H9 (cell line): ENCODE measurements around the gene SLC17A7. TPM values are rescaled to one million over a fixed set of nuclear protein-coding genes. Genes with fewer than 3 reads are reported as not detected.

Experiments
- DNase-seq: peaks from one replicate; pipeline ENCODE4 v3.0.0-alpha.2; 2017
- H2AFZ ChIP-seq: one replicate; pipeline ENCODE4 v1.6.1; 2013; ENCODE audit warnings: mild to moderate bottlenecking, low read length, control low read depth, moderate library complexity
- H2AK5ac ChIP-seq: 2 replicates; pipeline ENCODE4 v1.6.1; 2013; ENCODE audit warnings: low read length, control low read depth, mixed read lengths; ENCODE audit not compliant: insufficient read length
- H2BK120ac ChIP-seq: one replicate; pipeline ENCODE4 v1.6.1; 2013; ENCODE audit warnings: low read depth, mild to moderate bottlenecking, low read length, control low read depth, inconsistent platforms; ENCODE audit not compliant: poor library complexity, severe bottlenecking
- H2BK12ac ChIP-seq: 2 replicates; pipeline ENCODE4 v1.6.1; 2013; ENCODE audit warnings: low read length, control low read depth, mixed read lengths, low read depth; ENCODE audit not compliant: insufficient read length
- H2BK15ac ChIP-seq: 2 replicates; pipeline ENCODE4 v1.6.1; 2013; ENCODE audit warnings: low read depth, low read length, control low read depth
- H2BK20ac ChIP-seq: one replicate; pipeline ENCODE4 v1.6.1; 2013; ENCODE audit warnings: low read depth, mild to moderate bottlenecking, low read length, control low read depth, inconsistent platforms; ENCODE audit not compliant: poor library complexity, severe bottlenecking
- H2BK5ac ChIP-seq: 2 replicates; pipeline ENCODE4 v1.6.1; 2013; ENCODE audit warnings: low read length, control low read depth, mixed read lengths; ENCODE audit not compliant: insufficient read length
- H3K14ac ChIP-seq: 2 replicates; pipeline ENCODE4 v1.6.1; 2013; ENCODE audit warnings: low read length, control low read depth; ENCODE audit not compliant: insufficient read depth
- H3K18ac ChIP-seq: 2 replicates; pipeline ENCODE4 v1.6.1; 2013; ENCODE audit warnings: low read depth, mild to moderate bottlenecking, mixed read lengths, low read length, control low read depth; ENCODE audit not compliant: insufficient read length
- H3K23ac ChIP-seq: 2 replicates; pipeline ENCODE4 v1.6.1; 2013; ENCODE audit warnings: low read length, control low read depth, mixed read lengths, low read depth; ENCODE audit not compliant: insufficient read length
- H3K23me2 ChIP-seq: 2 replicates; pipeline ENCODE4 v1.6.1; 2013; ENCODE audit warnings: low read depth, mild to moderate bottlenecking, mixed read lengths, low read length, control low read depth; ENCODE audit not compliant: insufficient read length, poor library complexity, severe bottlenecking
- H3K27ac ChIP-seq: 2 replicates; pipeline ENCODE4 v1.5.1; 2013; ENCODE audit warnings: low read length, control low read depth, mixed read lengths, low read depth; ENCODE audit not compliant: insufficient read length
- H3K27me3 ChIP-seq: 2 replicates; pipeline ENCODE4 v1.6.1; 2013; ENCODE audit warnings: low read length, control low read depth, inconsistent platforms; ENCODE audit not compliant: insufficient read depth
- H3K4ac ChIP-seq: 2 replicates; pipeline ENCODE4 v1.6.1; 2013; ENCODE audit warnings: low read depth, mild to moderate bottlenecking, control low read depth, inconsistent platforms, low read length, moderate library complexity
- H3K4me1 ChIP-seq: 2 replicates; pipeline ENCODE4 v1.6.1; 2013; ENCODE audit warnings: low read length, control low read depth, inconsistent platforms; ENCODE audit not compliant: insufficient read depth
- H3K4me2 ChIP-seq: 2 replicates; pipeline ENCODE4 v1.6.1; 2013; ENCODE audit warnings: low read length, control low read depth, mixed read lengths; ENCODE audit not compliant: insufficient read length, insufficient read depth
- H3K56ac ChIP-seq: 2 replicates; pipeline ENCODE4 v1.6.1; 2013; ENCODE audit warnings: low read depth, mild to moderate bottlenecking, mixed read lengths, low read length, control low read depth; ENCODE audit not compliant: insufficient read length
- H3K79me1 ChIP-seq: 2 replicates; pipeline ENCODE4 v1.6.1; 2013; ENCODE audit warnings: low read depth, mild to moderate bottlenecking, moderate library complexity, low read length, control low read depth, inconsistent platforms; ENCODE audit not compliant: insufficient read depth, poor library complexity, severe bottlenecking
- H3K79me2 ChIP-seq: 2 replicates; pipeline ENCODE4 v1.6.1; 2013; ENCODE audit warnings: low read length, control low read depth, inconsistent platforms; ENCODE audit not compliant: insufficient read depth
- H3K9ac ChIP-seq: 2 replicates; pipeline ENCODE4 v1.6.1; 2013; ENCODE audit warnings: low read length, control low read depth, mixed read lengths; ENCODE audit not compliant: insufficient read length; ENCODE audit errors: extremely low read depth
- H3K9me3 ChIP-seq: one replicate; pipeline ENCODE4 v1.6.1; 2013; ENCODE audit warnings: low read depth, low read length, inconsistent platforms; ENCODE audit not compliant: control insufficient read depth
- H3T11ph ChIP-seq: one replicate; pipeline ENCODE4 v1.6.1; 2013; ENCODE audit warnings: mild to moderate bottlenecking, low read length, control low read depth, inconsistent platforms
- H4K20me1 ChIP-seq: one replicate; pipeline ENCODE4 v1.6.1; 2013; ENCODE audit not compliant: control insufficient read depth, insufficient read length, insufficient read depth
- H4K5ac ChIP-seq: 2 replicates; pipeline ENCODE4 v1.6.1; 2013; ENCODE audit warnings: low read depth, mild to moderate bottlenecking, mixed read lengths, low read length, control low read depth; ENCODE audit not compliant: insufficient read length
- H4K8ac ChIP-seq: replicated peaks from 2 replicates; pipeline ENCODE4 v1.6.1; 2013; ENCODE audit warnings: low read length, control low read depth, mixed read lengths, low read depth; ENCODE audit not compliant: insufficient read length
- H4K91ac ChIP-seq: 2 replicates; pipeline ENCODE4 v1.6.1; 2013; ENCODE audit warnings: low read depth, mild to moderate bottlenecking, moderate library complexity, mixed read lengths, low read length, control low read depth; ENCODE audit not compliant: insufficient read length
- H3K27ac Mint-ChIP-seq, 3 experiments: 2 replicates in 2 of 3; 3 replicates in 1 of 3; pipeline ENCODE4 v1.8.0; 2020 to 2021; ENCODE audit warnings: mixed read lengths in 3 of 3, mild to moderate bottlenecking in 1 of 3, moderate library complexity in 1 of 3
- H3K27me3 Mint-ChIP-seq: 2 replicates; pipeline ENCODE4 v1.8.0; 2021; ENCODE audit warnings: low read depth, mild to moderate bottlenecking, moderate library complexity, mixed read lengths
- H3K36me3 Mint-ChIP-seq, 3 experiments: 2 replicates in 2 of 3; 3 replicates in 1 of 3; pipeline ENCODE4 v1.8.0; 2020 to 2021; ENCODE audit warnings: low read depth in 3 of 3, mixed read lengths in 3 of 3; ENCODE audit not compliant: insufficient read depth in 1 of 3
- H3K4me1 Mint-ChIP-seq, 2 experiments: 2 replicates each; pipeline ENCODE4 v1.8.0; 2020; ENCODE audit warnings: mixed read lengths in 2 of 2
- H3K4me3 Mint-ChIP-seq, 2 experiments: 2 replicates in 1 of 2; 3 replicates in 1 of 2; pipeline ENCODE4 v1.8.0; 2020 to 2021; ENCODE audit warnings: mild to moderate bottlenecking in 2 of 2, mixed read lengths in 2 of 2, moderate library complexity in 1 of 2
- H3K9me3 Mint-ChIP-seq, 2 experiments: 2 replicates in 1 of 2; 3 replicates in 1 of 2; pipeline ENCODE4 v1.8.0; 2020; ENCODE audit warnings: mild to moderate bottlenecking in 2 of 2, mixed read lengths in 2 of 2, moderate library complexity in 1 of 2
- CTCF ChIP-seq: fragments of 200-600 bp; sonication (generic); conservative IDR thresholded peaks from 3 replicates; pipeline ENCODE4 v1.8.0; 2021; ENCODE audit warnings: antibody characterized with exemption, mild to moderate bottlenecking
- WGBS: extraction: QIAGEN DNeasy Blood & Tissue Kit; methylation state at CpG from one replicate; pipeline ENCODE4 v1.1.7; 2013; ENCODE audit warnings: missing lambda C conversion rate, low lambda C conversion rate, mixed read lengths; ENCODE audit not compliant: insufficient read length; ENCODE audit errors: extremely low coverage; 5-methylcytosine and 5-hydroxymethylcytosine counted together
- total RNA-seq: library from RNA; stranded (reverse); gene quantifications from 2 replicates; pipeline ENCODE4 v1.2.1, GENCODE V29; 2021

Gene SLC17A7
- total RNA-seq, 1 experiment from 2014 or later: 1.3 TPM

DNA sequence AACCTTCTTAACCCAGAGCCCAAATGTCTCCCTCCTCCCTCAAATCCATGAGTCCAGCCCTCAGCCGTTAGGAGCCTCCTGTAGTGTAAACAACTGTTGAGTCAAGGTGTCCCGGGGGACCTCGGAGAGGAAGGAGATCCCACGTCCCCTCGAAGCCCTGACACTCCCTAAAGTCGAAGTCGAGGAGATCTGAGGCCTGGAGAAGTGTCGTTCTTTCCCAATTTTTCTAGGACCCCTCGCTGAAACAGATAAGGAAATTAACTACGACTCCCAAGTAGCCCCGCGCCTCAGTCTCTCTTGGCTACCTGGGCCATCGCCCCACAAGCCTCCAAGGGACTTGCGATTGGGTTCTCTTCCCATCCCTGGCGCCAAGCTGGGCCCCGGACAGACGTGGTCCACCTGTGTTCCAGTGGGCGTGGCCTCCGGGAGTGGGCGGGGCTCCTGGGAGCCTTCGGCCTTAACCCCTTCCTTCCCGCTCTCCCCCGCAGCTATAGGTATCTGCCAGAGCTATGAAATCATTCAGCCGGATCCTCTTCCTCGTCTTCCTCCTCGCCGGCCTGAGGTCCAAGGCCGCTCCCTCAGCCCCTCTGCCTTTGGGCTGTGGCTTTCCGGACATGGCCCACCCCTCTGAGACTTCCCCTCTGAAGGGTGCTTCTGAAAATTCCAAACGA, 15.3 kb downstream of the SLC17A7 start:
- H2AFZ ChIP-seq: no peak overlapping the region
- no peak overlapping the region for H2BK15ac ChIP-seq
- no peak overlapping the region for H3K23ac ChIP-seq
- H3K4me2 ChIP-seq: peak overlapping the region; percentile 7
- H3K27me3 ChIP-seq: peaks cover 32% of the 10 kb centered on the region; the same call in 1 of the 2 replicates
- peaks cover 22% of the 10 kb centered on the region for H3K23me2 ChIP-seq
- no peak overlapping the region for H3K14ac ChIP-seq
- no peak overlapping the region for H3K18ac ChIP-seq
- no CpG with 5 or more reads among the region's 30 CpGs for WGBS
- no peaks in the 10 kb centered on the region for H4K20me1 ChIP-seq
- Mint-ChIP-seq H3K4me3 (peak overlapping the region; percentile 54 to 75), H3K36me3 (peaks cover 0 to 6% (median 2%) of the 10 kb centered on the region in 3 experiments; a peak in 4 of 7 replicates), H3K9me3 (peaks cover 0 to 9% of the 10 kb centered on the region in 2 experiments; a peak in 2 of 5 replicates), H3K27me3 (peaks cover 86% of the 10 kb centered on the region), H3K4me1 (peaks cover 57 to 77% of the 10 kb centered on the region in 2 experiments), H3K27ac (peak overlapping the region in 1 of 3 experiments; percentile 87; a peak in 2 of 7 replicates)
- no peak overlapping the region for H3K9ac ChIP-seq
- H2BK20ac ChIP-seq: no peak overlapping the region
- H4K8ac ChIP-seq: no peak overlapping the region
- H2AK5ac ChIP-seq: no peak overlapping the region
- H3K9me3 ChIP-seq: no peaks in the 10 kb centered on the region
- H3K79me1 ChIP-seq: no peaks in the 10 kb centered on the region
- H3K4ac ChIP-seq: no peak overlapping the region
- H4K91ac ChIP-seq: no peak overlapping the region
- H2BK120ac ChIP-seq: no peak overlapping the region
- H3K27ac ChIP-seq: no peak overlapping the region
- H2BK12ac ChIP-seq: no peak overlapping the region
- no peak overlapping the region for H3T11ph ChIP-seq
- peak; percentile 96 for DNase-seq
- H3K79me2 ChIP-seq: no peaks in the 10 kb centered on the region
- H2BK5ac ChIP-seq: no peak overlapping the region
- no peak for TF ChIP-seq CTCF
- no peak overlapping the region for H3K56ac ChIP-seq
- peaks cover 2% of the 10 kb centered on the region for H3K4me1 ChIP-seq
- no peak overlapping the region for H4K5ac ChIP-seq
